Stimulated activated naive CD8-positive, alpha-beta T cell treated with anti-CD3 and anti-CD28 coated beads, Interleukin-15, amount 100 ng/mL, for 72 hours (primary cell): ENCODE data around the gene ZNF628.

Experiments
- ATAC-seq: fragments of 150-1000 bp; cut with Tn5 transposase; 2 replicates; pipeline ENCODE4 v1.10.0; 2021; ENCODE audit warnings: mild to moderate bottlenecking, moderate library complexity
- DNase-seq, 2 donors: peaks; one replicate each; pipeline ENCODE4 v3.0.0; 2021 to 2022
- H3K27ac Mint-ChIP-seq, 2 donors: one replicate each; pipeline ENCODE4 v1.8.0; 2022; ENCODE audit warnings: mild to moderate bottlenecking in 2 of 2, mixed read lengths in 2 of 2, moderate library complexity in 2 of 2
- H3K27me3 Mint-ChIP-seq: one replicate; pipeline ENCODE4 v1.8.0; 2022; ENCODE audit warnings: mixed read lengths
- H3K4me1 Mint-ChIP-seq: one replicate; pipeline ENCODE4 v1.8.0; 2022; ENCODE audit warnings: mild to moderate bottlenecking, mixed read lengths
- H3K4me3 Mint-ChIP-seq, 2 donors: one replicate each; pipeline ENCODE4 v1.8.0; 2022; ENCODE audit warnings: mild to moderate bottlenecking in 2 of 2, mixed read lengths in 2 of 2, moderate library complexity in 1 of 2
- H3K9me3 Mint-ChIP-seq, 2 donors: one replicate each; pipeline ENCODE4 v1.8.0; 2022; ENCODE audit warnings: mixed read lengths in 2 of 2

ZNF628 gene

DNA sequence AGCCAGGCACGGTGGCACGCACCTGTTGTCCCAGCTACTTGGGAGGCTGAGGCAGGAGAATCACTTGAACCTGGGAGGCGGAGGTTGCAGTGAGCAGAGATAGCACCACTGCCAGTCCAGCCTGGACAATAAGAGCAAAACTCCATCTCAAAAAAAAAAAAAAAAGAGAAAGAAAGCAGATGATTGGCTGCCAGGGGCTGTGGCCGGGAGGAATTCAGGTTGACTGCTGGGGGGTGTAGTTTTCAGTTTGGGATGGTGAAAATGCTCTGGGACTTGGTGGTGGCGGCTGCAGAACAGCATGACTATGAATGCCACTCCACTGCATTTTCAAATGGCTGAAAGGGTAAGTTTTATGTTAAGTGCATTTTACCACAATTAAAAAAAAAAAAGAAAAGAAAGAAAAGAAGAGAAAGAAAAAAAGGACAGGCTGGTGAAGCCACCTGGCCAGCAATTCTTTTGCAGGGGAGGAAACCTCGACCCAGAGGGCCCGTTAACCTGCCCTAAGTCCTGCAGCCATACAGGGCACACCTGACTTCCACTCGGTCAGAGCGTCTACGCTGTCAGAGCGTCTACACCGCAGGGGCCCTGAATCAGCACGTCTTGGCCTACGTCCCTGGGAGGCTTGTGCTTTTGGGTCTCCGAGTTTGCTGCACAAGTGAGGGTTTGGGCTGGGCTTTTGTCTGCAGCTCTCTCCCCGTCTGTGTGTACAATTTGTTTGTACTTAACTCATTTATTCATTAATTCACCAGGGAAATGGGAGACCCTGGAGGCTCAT is 18.5 kb upstream of the ZNF628 start:
- Mint-ChIP-seq H3K27ac (no peak overlapping the region), H3K9me3 (no peaks in the 10 kb centered on the region), H3K27me3 (no peaks in the 10 kb centered on the region), H3K4me3 (no peak overlapping the region), H3K4me1 (peaks cover 53% of the 10 kb centered on the region)
- no peak for ATAC-seq
- no peak for DNase-seq

DNA sequence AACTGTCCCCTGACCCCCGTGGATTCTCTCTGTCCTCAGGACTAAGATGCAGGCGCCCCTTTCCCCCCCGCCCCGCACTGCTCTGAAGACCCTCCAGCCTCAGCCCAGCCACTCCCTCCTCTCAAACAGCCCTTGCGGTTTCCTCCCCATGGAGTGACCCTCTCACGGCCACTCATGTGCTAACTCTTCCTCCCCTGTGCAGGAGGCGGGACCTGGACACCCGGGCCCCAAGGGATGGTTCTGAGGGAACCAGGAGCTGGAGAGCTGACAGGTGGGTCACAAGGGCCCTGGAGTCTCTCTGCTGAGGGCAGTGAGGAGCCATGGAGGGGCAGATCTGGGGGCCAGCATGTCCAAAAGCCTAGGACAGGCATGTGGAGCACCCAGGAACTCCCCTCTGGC is 16.9 kb upstream of the ZNF628 start:
- H3K27me3 Mint-ChIP-seq = no peaks in the 10 kb centered on the region
- H3K9me3 Mint-ChIP-seq = no peaks in the 10 kb centered on the region
- H3K4me1 Mint-ChIP-seq = peaks cover 44% of the 10 kb centered on the region
- ATAC-seq (no peak), DNase-seq (no peak)
- no peak overlapping the region for H3K27ac Mint-ChIP-seq
- no peak overlapping the region for H3K4me3 Mint-ChIP-seq

DNA sequence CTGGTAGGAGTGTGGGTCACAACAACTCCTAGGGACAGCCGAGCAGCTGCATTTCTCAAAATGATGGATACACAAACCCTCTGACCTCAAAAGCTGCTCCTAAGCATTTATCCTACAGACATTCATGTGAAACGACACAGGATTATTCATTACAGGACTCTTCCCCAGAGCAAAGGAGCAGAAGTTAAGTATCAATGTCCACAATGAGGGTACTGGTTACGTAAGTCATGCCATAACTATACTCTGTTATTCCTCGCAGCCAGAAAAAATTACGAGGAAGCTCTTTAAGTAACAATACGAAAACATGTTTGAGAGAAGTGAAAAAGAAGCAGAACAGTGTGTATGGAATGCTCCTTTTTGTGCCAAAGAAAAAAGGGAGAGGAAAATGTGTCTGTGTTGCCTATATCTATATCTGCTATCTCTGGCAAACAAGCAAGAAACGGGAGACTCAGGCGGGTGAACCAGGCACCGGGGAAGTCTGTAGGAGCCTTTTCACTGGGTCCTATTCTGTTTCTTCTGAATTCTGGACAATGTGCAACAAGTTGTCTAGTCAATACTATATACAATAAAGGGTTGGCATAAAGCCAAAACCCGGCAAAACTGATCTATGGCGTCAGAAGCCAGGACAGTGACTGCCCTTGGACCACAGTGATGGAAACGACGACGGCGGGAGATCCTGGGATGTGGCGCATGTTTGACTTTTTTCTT is 16.3 kb upstream of the ZNF628 start:
- H3K27ac Mint-ChIP-seq = peak overlapping the region in 1 of 2 donors; percentile 27
- no peak for ATAC-seq
- peak overlapping the region; percentile 94 to 98 for H3K4me3 Mint-ChIP-seq

DNA sequence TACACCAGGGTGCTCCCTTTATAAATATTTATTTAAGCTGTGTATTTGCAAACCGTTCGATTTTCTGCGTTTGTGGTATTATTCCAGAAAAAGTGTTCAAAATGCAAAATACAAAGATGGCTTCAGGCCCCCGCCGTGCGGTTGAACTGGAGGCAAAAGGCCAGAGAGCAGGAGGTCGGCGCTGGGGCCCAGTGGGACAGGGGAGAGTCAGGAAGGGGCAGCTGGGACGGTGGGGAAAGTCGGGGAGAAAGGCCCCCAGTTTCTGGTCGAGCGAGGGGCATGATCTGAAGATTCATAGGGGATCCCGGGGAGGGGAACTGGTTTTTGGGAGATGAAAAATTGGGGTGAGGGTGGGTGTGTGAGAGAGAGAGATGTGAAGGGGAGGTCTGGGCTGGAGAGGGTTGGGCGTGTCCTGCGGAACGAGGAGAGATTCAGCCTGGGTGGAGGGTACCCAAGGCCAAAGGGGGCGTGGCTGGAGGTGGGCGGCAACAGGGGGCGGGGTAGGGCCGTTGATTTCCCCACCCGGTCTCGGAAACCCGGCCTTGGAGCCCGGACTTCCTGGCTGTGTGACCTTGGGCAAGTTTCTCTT is 15.7 kb upstream of the ZNF628 start:
- DNase-seq (peak in 1 of 2 donors; percentile 47), ATAC-seq (peak; percentile 21)
- no peaks in the 10 kb centered on the region for H3K9me3 Mint-ChIP-seq
- peaks cover 44% of the 10 kb centered on the region for H3K4me1 Mint-ChIP-seq
- peak overlapping the region; percentile 40 to 90 for H3K27ac Mint-ChIP-seq
- H3K27me3 Mint-ChIP-seq = no peaks in the 10 kb centered on the region
- peak overlapping the region; percentile 94 to 98 for H3K4me3 Mint-ChIP-seq

More for the DNA sequence above, 16.3 kb upstream of the ZNF628 start:
- no peak for DNase-seq
- H3K27me3 Mint-ChIP-seq = no peaks in the 10 kb centered on the region
- H3K4me1 Mint-ChIP-seq = peaks cover 44% of the 10 kb centered on the region
- no peaks in the 10 kb centered on the region for H3K9me3 Mint-ChIP-seq

GRCh38 chr19:55461259-55461973 is 15.0 kb upstream of the ZNF628 start, which contains the start of gene ISOC2:
TSS of gene ISOC2 (minus strand) at chr19:55461642. CDS start at chr19:55456486, 5,156 bp downstream.
- ATAC-seq (peak; percentile 94), DNase-seq (peak; percentile 100)
- peak within 1 kb of the TSS; percentile 94 to 98 for H3K4me3 Mint-ChIP-seq
- peaks cover 44% of the 10 kb centered on the region for H3K4me1 Mint-ChIP-seq
- no peaks in the 10 kb centered on the region for H3K9me3 Mint-ChIP-seq
- peak within 1 kb of the TSS; percentile 69 to 90 for H3K27ac Mint-ChIP-seq
- no peaks in the 10 kb centered on the region for H3K27me3 Mint-ChIP-seq

DNA sequence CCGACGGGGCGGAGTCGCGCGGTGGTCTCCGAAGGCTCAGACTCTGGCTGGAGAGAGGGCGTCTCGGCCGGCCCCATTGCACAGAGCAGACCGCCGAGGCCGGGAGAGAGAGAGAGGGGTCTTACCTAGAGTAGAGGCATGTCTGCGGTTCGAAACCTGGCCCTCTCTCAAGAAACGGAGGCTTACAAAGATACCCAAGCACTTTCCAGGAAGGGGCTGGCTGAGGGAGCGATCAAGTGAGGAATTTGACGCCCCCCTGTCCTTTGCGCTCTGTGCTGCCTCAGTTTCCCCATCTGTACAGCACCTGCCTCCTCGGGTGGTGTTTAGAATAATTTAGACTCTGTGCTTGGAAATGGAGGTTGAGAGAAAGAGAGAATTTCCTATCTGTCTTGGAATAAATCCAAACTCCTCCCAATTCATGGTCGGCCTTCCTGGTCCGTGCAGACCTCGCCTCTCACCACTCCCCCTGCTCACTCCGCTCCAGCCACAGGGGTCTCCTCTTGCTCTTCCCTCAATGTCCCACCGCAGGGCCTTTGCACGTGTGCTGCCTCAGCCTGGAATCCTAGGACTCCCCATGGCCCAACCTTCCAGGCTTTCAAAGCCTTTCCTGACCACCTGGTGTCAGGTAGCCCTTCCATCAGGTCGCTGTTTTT is 14.3 kb upstream of the ZNF628 start:
- Mint-ChIP-seq H3K4me1 (peaks cover 44% of the 10 kb centered on the region), H3K27ac (peak overlapping the region; percentile 69 to 81), H3K9me3 (no peaks in the 10 kb centered on the region), H3K27me3 (no peaks in the 10 kb centered on the region), H3K4me3 (peak overlapping the region; percentile 94 to 98)
- ATAC-seq (no peak), DNase-seq (no peak)

GRCh38 chr19:55462722-55463121 is 13.7 kb upstream of the ZNF628 start:
- H3K9me3 Mint-ChIP-seq = no peaks in the 10 kb centered on the region
- H3K27ac Mint-ChIP-seq = no peak overlapping the region
- H3K4me1 Mint-ChIP-seq = peaks cover 42% of the 10 kb centered on the region
- DNase-seq = no peak
- H3K27me3 Mint-ChIP-seq = no peaks in the 10 kb centered on the region
- no peak for ATAC-seq
- peak overlapping the region; percentile 94 to 98 for H3K4me3 Mint-ChIP-seq

DNA sequence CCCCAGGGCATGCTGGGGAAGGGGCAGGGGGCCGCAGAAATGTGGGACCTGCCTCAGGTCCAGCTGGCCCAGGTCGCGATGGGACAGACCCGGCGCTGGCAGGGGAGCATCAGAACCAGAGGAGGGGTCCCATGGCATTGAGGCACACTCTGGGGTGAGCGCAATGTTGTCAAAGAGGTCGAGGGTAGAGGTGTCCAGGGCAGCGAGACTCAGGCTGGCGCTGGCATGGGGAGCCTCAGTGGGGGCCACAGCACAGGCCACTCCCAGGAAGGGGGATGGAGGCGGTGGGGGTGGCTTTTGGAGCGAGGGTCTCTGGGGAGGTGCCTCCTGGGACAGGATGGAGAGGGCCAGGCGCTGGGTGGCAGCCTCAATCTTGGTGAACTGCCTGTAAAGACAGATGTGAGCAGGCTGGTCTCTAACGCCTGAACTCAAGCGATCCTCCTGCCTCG is 12.8 kb upstream of the ZNF628 start:
- ATAC-seq = no peak
- H3K27me3 Mint-ChIP-seq = no peaks in the 10 kb centered on the region
- peaks cover 34% of the 10 kb centered on the region for H3K4me1 Mint-ChIP-seq
- no peak for DNase-seq
- H3K4me3 Mint-ChIP-seq = no peak overlapping the region
- no peaks in the 10 kb centered on the region for H3K9me3 Mint-ChIP-seq
- no peak overlapping the region for H3K27ac Mint-ChIP-seq

DNA sequence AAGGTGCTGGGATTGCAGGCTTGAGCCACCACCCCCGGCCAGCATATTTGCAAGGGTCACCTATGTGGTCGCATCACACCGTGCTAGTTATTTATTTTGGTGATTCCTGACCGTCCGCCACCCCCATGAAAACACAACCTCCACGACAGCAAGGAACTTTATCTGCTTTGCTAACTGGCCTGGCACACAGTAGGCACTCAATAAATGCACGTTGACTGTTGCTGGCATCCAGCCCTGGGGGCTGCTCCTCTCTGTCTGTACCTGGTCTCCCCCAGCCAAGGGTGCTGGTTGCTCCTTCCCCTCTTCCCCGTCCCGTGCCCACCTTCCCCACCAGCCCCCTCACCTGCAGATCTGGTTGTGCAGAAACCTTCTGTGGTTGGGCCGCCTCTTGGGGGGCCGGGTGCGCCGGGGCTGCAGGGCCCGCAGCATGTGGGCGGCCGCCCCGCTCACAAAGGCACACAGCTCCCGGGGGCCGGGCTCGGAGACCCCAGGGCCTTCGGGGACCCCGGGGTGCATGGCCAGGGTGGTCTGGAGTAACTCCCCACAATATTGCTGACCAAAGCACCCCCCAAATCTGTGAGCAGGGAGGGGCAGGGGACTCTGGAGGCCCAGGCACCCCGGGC is 12.3 kb upstream of the ZNF628 start:
- peaks cover 34% of the 10 kb centered on the region for H3K4me1 Mint-ChIP-seq
- H3K9me3 Mint-ChIP-seq = no peaks in the 10 kb centered on the region
- DNase-seq (no peak), ATAC-seq (no peak)
- no peak overlapping the region for H3K4me3 Mint-ChIP-seq
- H3K27ac Mint-ChIP-seq = no peak overlapping the region
- no peaks in the 10 kb centered on the region for H3K27me3 Mint-ChIP-seq

- ATAC-seq = no peak
- no peaks in the 10 kb centered on the region for H3K27me3 Mint-ChIP-seq
- no peak for DNase-seq
- H3K4me1 Mint-ChIP-seq = peaks cover 32% of the 10 kb centered on the region
- no peak within 1 kb of the TSS for H3K4me3 Mint-ChIP-seq
- H3K9me3 Mint-ChIP-seq = no peaks in the 10 kb centered on the region
- H3K27ac Mint-ChIP-seq = no peak within 1 kb of the TSS
Observed at GRCh38 chr19:55464662-55465054, 11.8 kb upstream of the ZNF628 start, which contains the start of gene C19orf85. TSS of gene C19orf85 (minus strand) at chr19:55464751. CDS start at chr19:55464554, 197 bp downstream.

DNA sequence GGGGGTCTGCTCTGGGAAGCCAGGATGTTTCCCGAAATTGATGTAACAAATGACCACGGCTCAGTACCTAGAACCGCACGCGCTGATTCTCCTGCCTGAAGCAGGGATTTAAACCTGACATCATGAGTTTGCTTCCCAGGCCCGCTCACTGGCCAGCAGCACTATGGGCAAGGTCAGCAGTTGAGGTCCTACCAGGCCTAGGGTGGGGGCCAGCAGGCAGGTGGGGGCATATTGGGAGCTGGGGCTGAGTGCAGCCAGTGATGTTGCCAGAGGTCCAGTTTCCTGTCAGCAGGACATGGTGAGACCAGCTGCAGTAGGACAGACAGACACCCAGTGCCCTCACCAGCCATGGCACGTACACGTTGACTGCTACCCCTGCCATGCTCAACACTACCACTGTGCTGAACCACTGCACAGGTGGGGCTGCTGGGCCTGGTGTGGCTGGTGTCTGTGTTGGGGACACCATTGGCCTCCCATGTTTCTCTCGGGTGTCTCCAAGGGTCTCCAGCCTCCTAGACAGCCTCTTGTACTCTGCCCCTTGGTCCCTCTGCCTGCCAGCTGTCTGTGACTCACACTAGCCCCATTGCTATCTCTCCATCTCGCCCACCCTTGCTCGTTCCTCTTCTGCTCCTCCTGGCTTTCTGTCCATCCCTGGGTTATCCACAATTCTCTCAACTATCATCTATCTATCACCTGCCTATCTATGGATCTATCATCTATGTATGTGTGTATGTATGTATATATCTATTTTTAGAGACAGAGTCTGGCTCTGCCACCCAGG is 10.8 kb upstream of the ZNF628 start:
- Mint-ChIP-seq H3K27ac (no peak overlapping the region), H3K9me3 (no peaks in the 10 kb centered on the region), H3K4me3 (no peak overlapping the region), H3K27me3 (no peaks in the 10 kb centered on the region), H3K4me1 (peaks cover 22% of the 10 kb centered on the region)
- no peak for ATAC-seq
- no peak for DNase-seq

DNA sequence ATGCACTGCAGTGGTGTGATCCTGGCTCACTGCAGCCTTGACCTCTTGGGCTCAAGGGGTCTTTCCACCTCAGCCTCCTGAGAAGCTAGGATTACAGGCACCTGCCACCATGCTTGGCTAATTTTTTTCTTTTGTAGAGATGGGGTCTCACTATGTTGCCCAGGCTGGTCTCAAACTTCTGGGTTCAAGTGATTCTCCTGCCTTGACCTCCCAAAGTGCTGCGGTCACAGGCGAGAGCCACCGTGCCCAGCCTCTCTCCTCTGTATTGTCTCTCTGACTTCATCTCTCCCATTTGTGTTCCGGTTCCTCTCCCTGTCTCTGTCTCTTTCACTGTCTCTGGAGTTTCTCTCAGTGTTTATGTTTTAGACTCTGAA is 10.2 kb upstream of the ZNF628 start:
- H3K27me3 Mint-ChIP-seq = no peaks in the 10 kb centered on the region
- H3K4me1 Mint-ChIP-seq = peaks cover 16% of the 10 kb centered on the region
- no peak for ATAC-seq
- H3K27ac Mint-ChIP-seq = no peak overlapping the region
- no peaks in the 10 kb centered on the region for H3K9me3 Mint-ChIP-seq
- DNase-seq = no peak
- H3K4me3 Mint-ChIP-seq = no peak overlapping the region

GRCh38 chr19:55467236-55468053 is 9.0 kb upstream of the ZNF628 start:
- DNase-seq = peak; percentile 62 to 74
- Mint-ChIP-seq H3K4me3 (no peak overlapping the region), H3K27me3 (no peaks in the 10 kb centered on the region), H3K4me1 (peaks cover 6% of the 10 kb centered on the region), H3K27ac (no peak overlapping the region), H3K9me3 (no peaks in the 10 kb centered on the region)
- ATAC-seq = peak; percentile 88
